Umbilical cord (tissue), 2 donors: Measurements from ENCODE around the gene EPHA1. TPM values are rescaled to one million over a fixed set of nuclear protein-coding genes. Genes with fewer than 3 reads are reported as not detected.

Experiments
- DNase-seq: peaks from one replicate; pipeline ENCODE4 v3.0.0-alpha.2; 2015; ENCODE audit warnings: low spot score
- total RNA-seq: library from RNA; depleted of rRNA; stranded (reverse); fragments of >200 nt; gene quantifications from one replicate; pipeline ENCODE4 v1.2.3, GENCODE V29; 2014; ENCODE audit warnings: low replicate concordance; ENCODE audit not compliant: insufficient read depth

EPHA1 gene
- total RNA-seq, result 0.48 TPM

- no peak for DNase-seq
These were observed at the start of gene EPHA1 for GRCh38 chr7:143408686-143409561. Gene EPHA1, minus strand, starts transcription at chr7:143408856. Its CDS starts 51 bp downstream, at chr7:143408805.

DNA sequence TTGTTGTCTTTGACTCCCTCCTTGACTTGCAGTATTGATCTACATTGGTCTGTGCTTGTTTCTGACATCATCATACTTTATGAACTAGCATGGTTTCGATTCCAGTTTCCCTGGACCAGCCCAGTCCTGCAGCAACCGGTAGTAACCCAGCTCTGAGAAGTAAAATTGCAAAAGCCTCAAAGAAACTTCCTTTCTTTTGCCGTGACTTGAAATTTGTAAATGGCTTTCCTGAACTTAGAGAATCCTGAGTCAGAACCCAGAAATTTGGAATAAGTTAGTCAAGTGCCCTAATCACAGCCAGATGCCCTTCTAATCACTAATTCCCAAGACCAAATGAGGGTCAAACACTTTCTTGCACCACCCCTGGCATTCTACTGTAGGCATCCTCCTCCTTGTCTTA lies 49.6 kb upstream of the EPHA1 start:
- no peak for DNase-seq

DNA sequence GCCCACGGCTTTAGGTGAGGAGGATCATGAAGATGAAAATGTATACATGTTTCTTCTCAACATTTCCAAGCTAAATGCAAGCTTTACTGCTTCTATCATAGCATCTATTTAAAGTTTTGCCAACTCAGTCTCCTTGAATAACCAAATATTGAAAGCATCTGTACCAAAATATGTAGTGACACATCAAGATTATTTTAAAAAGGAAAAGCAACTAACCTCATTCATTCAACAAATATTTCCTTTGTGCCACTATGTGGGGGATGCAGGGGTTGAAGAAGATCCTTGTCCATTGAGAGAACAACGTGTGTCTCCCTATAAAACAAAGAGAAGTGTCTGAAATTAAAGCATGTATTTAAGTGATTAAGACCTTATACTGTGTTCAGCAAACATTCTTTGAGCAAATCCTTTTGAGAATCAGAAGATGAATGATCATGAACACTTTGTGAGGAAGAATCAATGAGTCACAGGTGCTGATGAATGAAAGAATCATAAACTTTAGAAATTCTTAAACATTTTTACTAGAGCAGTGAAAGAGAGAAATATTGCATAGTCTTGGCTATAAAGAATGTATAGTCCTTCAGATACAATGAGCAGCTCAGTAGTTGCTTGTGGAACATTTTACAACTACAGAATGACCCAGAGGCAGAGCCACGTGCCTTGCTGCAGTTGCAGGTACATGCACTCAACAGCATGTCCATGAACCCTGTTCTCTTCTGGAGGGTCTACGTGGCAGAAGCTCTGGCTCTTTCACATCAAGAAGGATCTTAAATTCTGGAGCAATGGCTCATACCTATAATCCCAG lies 48.5 kb upstream of the EPHA1 start:
- no peak for DNase-seq

DNA sequence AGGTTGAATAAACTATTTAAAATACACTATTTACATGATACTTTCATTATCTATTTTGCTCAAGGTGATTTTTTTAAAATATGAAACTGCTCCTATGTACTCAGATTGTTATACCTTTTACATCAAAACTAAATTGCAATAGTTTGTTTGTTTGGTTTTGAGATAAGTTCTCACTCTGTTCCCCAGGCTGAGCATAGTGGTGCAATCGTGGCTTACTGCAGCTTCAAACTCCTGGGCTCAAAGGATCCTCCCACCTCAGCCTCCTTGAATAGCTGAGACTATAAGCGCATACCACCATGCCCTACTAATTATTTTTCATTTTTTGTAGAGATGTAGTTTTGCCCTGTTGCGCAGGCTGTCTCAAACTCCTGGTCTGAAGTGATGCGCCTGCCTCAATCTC lies 47.3 kb upstream of the EPHA1 start:
- no peak for DNase-seq

GRCh38 chr7:143455491-143455890 lies 46.8 kb upstream of the EPHA1 start:
- no peak for DNase-seq

DNA sequence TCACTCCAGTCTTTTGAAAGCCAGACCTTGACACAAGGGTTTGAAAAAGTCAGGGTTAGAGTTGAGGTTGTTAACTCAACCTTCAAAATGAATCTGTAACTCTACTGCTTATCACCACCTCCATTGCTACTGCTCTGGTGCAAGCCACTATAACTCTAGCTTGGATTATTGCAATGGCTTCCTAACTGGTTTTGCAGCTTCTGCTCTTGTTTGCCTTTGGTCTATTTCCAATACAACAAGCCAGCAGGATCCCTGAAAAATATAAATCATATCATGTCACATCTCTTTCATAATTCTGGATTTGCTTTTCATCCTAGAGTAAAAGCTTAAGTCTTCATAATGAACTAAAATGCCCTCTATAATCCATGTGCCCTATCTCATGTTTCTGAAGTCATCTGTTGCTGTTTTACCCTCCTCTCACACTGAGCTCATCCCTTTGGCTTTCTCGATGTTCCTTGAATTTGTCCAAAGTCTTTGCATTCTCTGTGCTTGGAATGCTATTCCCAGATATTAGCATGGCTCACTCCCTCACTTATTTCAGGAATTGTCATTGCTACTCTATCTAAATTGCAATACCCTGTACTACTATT lies 45.5 kb upstream of the EPHA1 start:
- no peak for DNase-seq

- DNase-seq, result no peak
These were observed 43.8 kb upstream of the EPHA1 start for GRCh38 chr7:143452495-143452894.

DNA sequence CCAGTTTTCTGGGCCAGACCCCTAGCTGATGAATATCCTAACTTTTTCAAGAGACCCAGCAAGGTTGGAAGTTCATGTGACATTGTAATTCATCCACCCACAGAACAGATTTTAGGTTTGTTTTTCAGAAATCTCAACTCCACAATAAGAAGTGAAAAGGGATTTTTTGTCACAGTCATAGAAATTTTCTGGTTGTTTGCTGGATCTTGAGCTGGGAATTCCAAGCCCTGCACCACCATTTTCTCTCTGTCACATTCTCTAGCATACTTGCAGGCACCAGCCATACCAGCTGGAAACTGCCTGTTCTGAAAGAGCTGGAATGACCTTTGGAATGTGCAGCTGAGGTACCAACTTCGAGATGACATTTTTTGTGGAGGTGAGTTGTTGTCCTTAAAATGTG lies 43.1 kb upstream of the EPHA1 start:
- DNase-seq, result no peak

GRCh38 chr7:143451122-143451521 lies 42.5 kb upstream of the EPHA1 start:
- DNase-seq, result no peak

GRCh38 chr7:143449793-143450192 lies 41.1 kb upstream of the EPHA1 start:
- DNase-seq, result no peak

- no peak for DNase-seq
These were observed 39.8 kb upstream of the EPHA1 start for GRCh38 chr7:143448429-143448828.

- no peak for DNase-seq
These were observed 38.8 kb upstream of the EPHA1 start for GRCh38 chr7:143447466-143447865.

DNA sequence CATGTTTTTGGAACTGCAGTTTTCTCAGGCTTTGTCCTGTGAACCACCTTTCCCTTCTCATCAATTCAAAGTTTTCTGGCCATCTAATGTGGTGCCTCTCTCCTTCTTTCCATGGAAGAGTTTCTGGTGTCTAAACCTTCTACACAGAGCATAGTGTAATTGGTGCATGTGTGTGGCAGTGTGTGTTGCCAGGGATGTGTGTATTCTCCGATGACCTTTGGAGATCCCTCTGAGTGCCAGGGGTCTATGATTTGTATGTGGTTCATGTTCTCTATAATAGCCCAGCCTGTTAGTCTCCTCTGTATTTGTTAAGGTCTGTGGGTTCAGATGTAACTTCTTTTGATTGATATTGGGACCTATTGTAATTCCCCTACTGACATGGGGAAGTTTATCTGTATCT lies 36.1 kb upstream of the EPHA1 start:
- no peak for DNase-seq

GRCh38 chr7:143444063-143444782 lies 35.6 kb upstream of the EPHA1 start:
- DNase-seq, result no peak

GRCh38 chr7:143443153-143443552 lies 34.5 kb upstream of the EPHA1 start, which contains the start of gene TAS2R60:
Gene TAS2R60, plus strand, starts transcription at chr7:143443453. Its CDS starts 0 bp downstream, at chr7:143443453.
- no peak for DNase-seq

DNA sequence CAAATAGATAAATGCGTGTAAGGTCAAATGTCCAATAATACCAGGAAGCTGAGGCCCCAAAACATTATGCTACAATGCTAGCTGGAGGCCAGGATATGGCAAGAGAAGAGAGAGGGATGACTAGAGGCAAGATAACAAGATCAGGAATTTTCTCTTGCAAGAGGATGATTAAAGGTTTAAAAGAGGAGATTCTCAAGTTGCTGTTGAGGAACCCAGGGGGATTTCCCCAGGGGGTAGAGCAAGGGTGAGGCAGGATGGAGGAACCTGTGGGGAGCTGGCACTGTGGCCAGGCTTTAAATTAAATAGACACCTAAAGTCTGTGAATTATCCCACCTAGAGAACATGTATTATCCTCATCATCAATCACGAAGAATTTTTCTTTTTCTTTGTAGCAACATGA lies 31.2 kb upstream of the EPHA1 start:
- no peak for DNase-seq

DNA sequence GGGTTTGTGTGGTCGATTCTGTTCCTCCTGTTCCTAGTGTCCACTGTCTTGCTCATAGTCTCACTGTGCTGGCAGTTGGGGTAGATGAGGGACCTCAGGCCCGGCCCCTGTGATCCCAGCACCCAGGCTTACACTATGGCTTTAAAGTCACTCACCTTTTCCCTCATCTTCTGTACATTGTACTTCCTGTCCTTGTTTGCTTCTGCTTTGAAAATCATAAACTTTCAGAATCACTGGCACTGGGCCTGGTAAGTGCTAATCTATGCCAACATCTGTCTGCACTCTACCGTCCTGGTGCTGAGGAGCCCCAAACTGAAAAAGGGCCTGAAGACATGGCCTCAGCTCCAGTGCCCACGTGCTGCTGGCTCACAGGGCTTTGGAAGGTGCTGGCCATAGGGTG lies 28.9 kb upstream of the EPHA1 start:
- no peak for DNase-seq

DNA sequence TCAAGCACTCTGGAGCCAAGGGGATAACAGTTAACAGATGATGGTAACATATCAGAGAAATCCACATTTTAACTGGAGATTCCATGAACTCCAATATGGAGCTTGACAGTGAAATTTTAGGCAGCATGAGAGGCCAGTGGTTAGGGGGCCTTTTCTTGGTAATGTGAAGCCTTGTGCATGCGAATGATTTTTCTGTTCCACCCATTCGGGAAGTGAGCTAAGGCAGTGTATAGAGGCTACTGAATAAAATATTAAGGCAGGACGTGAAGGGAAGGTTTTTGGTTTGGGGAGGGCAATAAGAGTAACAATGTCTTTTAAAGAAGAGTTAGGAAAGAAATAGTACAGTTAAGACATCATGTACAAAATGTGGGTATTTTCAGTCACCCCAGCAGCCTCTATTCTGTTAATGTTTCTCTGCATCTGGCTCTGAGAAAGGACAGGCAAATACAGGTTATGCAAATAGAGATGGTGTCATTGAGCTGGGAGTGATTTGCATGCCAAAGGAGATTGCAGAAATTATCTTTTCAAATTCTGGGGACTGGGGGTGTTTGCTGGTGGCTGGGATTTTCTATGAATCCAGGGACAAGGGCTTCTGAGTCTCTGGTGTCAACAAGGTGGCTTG lies 27.8 kb upstream of the EPHA1 start:
- no peak for DNase-seq

- DNase-seq, result no peak
These were observed 26.6 kb upstream of the EPHA1 start for GRCh38 chr7:143435266-143435665.

- no peak for DNase-seq
These were observed 26.0 kb upstream of the EPHA1 start for GRCh38 chr7:143434660-143435059.

GRCh38 chr7:143433759-143434158 lies 25.1 kb upstream of the EPHA1 start:
- no peak for DNase-seq
